ENCODE measurements around the gene EMSY.

DNA sequence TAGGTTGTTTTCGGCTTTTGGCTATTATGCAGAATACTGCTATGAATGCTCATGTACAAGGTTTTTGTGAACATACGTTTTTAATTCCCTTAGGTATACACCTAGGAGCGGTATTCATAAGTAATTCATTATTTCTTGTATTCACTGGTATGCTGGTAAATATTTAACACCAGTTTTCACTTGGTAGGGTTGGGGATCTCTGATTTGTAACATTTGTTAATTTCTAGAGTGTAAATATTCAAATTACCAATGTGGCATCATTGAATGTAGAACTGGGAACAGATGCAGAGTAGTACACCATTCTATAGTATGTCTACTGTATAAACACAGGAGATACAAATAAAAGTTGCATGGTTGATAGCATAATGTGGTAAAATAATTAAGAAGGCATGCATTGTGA, 47.4 kb upstream of the EMSY start:
- TF ChIP-seq POLR2A (conservative IDR thresholded peaks at IDR 0.05) = no peak
- TF ChIP-seq MAZ (CRISPR knock-in tag; conservative IDR thresholded peaks at IDR 0.05 in 1 of 2, IDR thresholded peaks at IDR 0.05 in 1 of 2) = no peak
- TF ChIP-seq, protein P1, sequence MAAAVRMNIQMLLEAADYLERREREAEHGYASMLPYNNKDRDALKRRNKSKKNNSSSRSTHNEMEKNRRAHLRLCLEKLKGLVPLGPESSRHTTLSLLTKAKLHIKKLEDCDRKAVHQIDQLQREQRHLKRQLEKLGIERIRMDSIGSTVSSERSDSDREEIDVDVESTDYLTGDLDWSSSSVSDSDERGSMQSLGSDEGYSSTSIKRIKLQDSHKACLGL (CRISPR knock-in tag; IDR thresholded peaks at IDR 0.05; ENCODE audit: borderline replicate concordance, poor library complexity, severe bottlenecking) = no peak
- no peak for TF ChIP-seq ZZZ3 (IDR thresholded peaks at IDR 0.05)
- TF ChIP-seq HEY1 (CRISPR knock-in tag; IDR thresholded peaks at IDR 0.05; ENCODE audit: borderline replicate concordance) = no peak
- TF ChIP-seq NCOA1 (IDR thresholded peaks at IDR 0.05; ENCODE audit: low read depth) = no peak
- no peak for TF ChIP-seq BHLHE40 (IDR thresholded peaks at IDR 0.05; ENCODE audit: low read length)
- no peak for TF ChIP-seq MTF1 (CRISPR knock-in tag; IDR thresholded peaks at IDR 0.05; ENCODE audit: borderline replicate concordance)
- TF ChIP-seq NR1H2 (CRISPR knock-in tag; IDR thresholded peaks at IDR 0.05) = no peak
- no peak for TF ChIP-seq EP400 (IDR thresholded peaks at IDR 0.05)
- TF ChIP-seq, protein P2, sequence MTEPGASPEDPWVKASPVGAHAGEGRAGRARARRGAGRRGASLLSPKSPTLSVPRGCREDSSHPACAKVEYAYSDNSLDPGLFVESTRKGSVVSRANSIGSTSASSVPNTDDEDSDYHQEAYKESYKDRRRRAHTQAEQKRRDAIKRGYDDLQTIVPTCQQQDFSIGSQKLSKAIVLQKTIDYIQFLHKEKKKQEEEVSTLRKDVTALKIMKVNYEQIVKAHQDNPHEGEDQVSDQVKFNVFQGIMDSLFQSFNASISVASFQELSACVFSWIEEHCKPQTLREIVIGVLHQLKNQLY (CRISPR knock-in tag; conservative IDR thresholded peaks at IDR 0.05) = no peak

Measured in K562 (cell line).